ENCODE results near the gene DDX55.

Gene DDX55

GRCh38 chr12:123599310-123599709 is 2.6 kb upstream of the DDX55 start:
- no peak for TF ChIP-seq ZFX (IDR thresholded peaks at IDR 0.05; ENCODE audit: borderline replicate concordance)
- peak overlapping the region; percentile 0; the same call in 1 of the 2 replicates for H3K27ac ChIP-seq

- TF ChIP-seq CTCF (IDR thresholded peaks at IDR 0.05) (no peak), ZFX (IDR thresholded peaks at IDR 0.05; ENCODE audit: borderline replicate concordance) (no peak)
- H3K27ac ChIP-seq, result no peak overlapping the region
These were observed 2.2 kb upstream of the DDX55 start for GRCh38 chr12:123599721-123600120.

GRCh38 chr12:123602651-123603195 is 824 bp downstream of the DDX55 start:
- peak overlapping the region; percentile 88 for H3K27ac ChIP-seq
- TF ChIP-seq CTCF (IDR thresholded peaks at IDR 0.05) (no peak), ZFX (IDR thresholded peaks at IDR 0.05; ENCODE audit: borderline replicate concordance) (no peak)

- H3K27ac ChIP-seq, result peak overlapping the region; percentile 88
These were observed 1.6 kb downstream of the DDX55 start for GRCh38 chr12:123603495-123603894.

GRCh38 chr12:123607756-123608155 is 5.9 kb downstream of the DDX55 start:
- TF ChIP-seq ZFX (IDR thresholded peaks at IDR 0.05; ENCODE audit: borderline replicate concordance) (no peak), CTCF (IDR thresholded peaks at IDR 0.05) (no peak)
- H3K27ac ChIP-seq, result no peak overlapping the region

GRCh38 chr12:123608182-123608581 is 6.3 kb downstream of the DDX55 start:
- no peak for TF ChIP-seq ZFX (IDR thresholded peaks at IDR 0.05; ENCODE audit: borderline replicate concordance)
- no peak for TF ChIP-seq CTCF (IDR thresholded peaks at IDR 0.05)
- no peak overlapping the region for H3K27ac ChIP-seq

GRCh38 chr12:123614110-123614509 is 12.2 kb downstream of the DDX55 start:
- no peak overlapping the region for H3K27ac ChIP-seq
- no peak for TF ChIP-seq ZFX (IDR thresholded peaks at IDR 0.05; ENCODE audit: borderline replicate concordance)
- TF ChIP-seq CTCF (IDR thresholded peaks at IDR 0.05), result no peak

GRCh38 chr12:123614531-123614930 is 12.6 kb downstream of the DDX55 start:
- TF ChIP-seq CTCF (IDR thresholded peaks at IDR 0.05) (no peak), ZFX (IDR thresholded peaks at IDR 0.05; ENCODE audit: borderline replicate concordance) (no peak)
- H3K27ac ChIP-seq, result no peak overlapping the region
